HG02840 (cell line): ENCODE results near the gene UVRAG.

Experiments
- ATAC-seq: cut with Tn5 transposase; IDR thresholded peaks from one replicate; pipeline ENCODE4 v1.9.1; 2021; ENCODE audit warnings: mild to moderate bottlenecking, moderate library complexity, moderate number of reproducible peaks; ENCODE audit not compliant: unreplicated experiment, low FRiP score

The UVRAG gene

DNA sequence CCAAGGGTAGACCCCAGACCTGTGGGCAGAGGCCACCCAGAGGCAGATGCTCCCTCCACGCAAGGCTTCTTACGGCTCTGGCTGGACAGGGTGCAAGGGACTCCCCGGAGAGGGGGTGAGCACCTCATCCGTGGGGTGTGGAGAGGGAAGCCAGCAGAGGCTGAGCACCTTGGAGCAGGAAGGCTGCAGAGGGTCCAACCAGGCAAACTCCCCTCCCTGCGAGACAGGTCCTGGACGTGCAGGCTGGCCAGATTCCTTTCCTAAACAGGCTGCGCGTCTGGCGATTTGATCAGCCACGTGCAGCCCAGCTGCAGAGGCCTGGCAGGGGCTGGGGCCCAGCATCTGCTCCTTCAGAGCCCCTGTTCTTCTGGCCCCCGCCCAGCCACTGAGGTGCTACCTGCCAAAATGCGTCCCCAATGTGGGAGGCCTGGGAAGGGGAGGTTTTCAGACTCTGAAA, 342.0 kb downstream of the UVRAG start:
- no peak for ATAC-seq

DNA sequence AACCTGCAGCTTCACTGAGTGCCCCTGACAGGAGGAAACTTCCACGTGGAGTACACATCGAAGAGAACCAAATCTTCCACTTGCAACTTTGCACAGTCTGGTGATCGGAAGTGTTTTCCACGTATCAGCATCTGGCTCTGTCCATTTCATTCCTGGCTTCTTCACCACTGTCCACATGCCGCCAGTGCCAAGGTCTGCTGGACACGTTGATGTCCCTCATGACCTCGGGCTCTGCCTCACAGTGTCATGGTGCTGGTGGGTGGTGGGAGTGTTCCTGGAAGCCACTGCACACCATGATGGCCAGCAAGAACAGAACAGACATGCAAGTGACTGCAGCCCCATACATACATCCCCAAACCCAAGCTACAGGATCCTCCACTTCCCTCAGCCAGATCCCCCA, 342.9 kb downstream of the UVRAG start:
- no peak for ATAC-seq

DNA sequence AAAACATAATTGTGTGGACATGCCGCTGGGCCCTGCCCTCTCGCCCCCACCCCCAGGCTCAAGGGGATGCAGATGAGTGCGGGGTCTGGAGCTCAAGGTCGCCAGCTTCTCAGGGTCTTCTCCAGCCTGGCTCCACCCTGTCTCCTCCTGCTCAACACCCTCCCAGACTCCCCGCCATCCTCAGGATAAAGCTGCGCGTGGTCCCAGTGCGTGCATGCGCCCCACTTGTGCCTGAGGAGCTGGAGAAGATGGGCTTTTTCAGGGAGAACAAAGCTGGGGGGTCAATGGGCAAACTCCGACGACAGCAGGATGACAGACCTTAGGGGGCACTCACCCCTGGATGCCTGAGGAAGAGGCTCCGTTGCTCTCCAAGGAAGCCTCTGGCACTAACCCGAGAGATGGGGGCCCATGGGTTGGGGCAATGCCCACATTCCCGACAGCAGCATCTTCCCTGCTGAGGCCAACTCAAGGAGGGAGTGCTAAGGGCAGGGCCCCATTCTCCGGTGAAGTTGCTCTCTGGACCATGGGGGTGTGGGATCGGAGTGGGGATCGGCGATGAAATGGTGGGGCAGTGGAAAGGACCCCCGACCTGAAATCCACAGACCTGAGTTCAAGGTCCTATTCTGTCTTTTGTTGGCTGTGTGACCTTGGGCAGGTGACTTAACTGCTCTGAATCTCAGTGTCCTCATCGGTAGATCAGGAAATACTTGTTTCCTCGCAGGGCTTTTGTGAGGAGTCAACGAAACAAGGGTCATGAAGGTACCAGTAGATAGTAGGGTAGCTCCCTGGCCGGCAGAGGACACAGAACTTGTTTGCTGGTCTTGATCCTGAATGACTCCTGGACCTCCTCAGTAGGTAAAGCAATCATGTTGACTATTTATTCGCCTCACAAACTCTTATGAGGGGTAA, 343.6 kb downstream of the UVRAG start:
- no peak for ATAC-seq

DNA sequence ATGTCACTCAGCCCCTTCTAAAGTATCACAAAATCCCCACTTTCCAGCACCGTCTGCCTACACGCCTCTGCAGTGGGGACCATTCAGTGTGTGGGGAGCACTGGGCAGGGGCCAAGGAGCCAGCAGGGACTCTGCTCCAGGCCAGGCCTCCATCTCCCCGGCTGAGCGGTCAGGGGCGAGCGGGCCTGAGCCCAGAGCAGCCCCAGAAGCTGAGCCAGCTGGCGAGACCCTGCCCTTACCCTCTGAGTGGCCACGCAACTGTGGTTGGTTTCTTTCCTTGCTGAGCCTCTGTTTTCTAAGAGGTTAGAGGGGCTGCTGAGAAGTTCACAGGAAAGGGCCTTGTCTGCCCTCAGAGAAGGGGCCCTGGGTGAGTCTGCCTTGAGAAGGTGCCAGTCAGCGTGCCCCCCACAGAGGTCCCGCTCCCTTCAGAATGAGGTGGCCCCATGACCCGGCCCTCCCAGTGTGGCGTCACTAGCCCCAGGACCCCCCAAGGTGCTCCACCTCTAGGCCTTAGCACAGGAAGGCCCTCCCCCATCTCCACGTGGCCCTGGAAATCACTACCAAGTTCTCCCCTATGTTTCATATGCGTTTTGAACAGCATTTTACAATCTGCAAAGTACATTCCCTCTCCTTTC, 344.4 kb downstream of the UVRAG start:
- no peak for ATAC-seq

DNA sequence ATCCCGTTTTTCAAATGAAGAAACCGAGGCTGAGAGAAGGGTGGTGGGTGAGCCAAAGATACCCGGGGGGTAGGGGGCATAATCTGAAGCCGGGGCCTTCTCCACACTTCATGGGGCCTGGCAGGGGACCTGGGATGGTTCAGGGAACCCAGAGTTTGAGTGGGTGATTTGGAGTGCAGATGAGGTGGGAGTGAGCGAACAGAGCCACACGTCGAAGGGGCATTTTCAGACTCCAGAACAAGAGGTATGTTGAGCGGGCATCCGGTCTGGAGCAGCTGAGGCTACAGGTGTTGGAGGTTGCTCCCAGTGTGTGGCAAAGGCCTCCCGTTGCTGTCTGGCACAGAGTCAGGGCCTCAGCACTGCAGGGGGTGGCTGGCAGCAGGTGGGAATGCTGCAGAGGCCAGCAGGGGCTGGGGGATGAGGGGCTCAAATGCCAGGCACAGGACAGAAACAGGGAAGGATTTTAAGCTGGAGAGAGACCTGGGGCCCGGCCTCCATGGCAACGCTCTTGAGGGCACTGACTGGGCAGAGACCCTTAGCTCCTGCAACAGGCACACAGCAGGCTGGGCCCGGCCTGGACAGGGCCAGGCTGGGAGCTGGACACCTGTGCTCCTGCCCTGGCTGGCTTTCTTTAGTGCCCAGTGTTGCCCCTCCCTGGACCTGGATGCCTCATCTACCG, 345.1 kb downstream of the UVRAG start:
- ATAC-seq = no peak

DNA sequence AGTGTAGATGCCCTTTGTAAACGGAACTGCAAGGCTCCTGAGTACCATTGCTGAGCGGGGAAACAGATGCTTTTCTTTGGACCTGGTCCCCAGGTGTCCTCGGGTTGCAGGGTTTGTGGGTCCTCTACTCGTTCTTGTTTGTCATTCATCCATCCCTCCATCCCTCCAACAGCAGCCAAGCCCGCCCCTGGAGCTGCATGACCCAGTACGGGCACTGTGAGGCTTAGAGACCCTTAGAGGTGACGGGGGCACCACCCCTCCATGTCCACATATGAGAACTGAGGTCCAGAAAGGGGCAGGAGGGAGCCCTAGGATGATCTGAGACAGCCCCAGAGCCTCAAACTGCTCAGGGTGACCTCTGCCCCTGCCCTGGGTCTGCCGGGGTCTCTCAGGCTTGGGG, 345.8 kb downstream of the UVRAG start:
- no peak for ATAC-seq

DNA sequence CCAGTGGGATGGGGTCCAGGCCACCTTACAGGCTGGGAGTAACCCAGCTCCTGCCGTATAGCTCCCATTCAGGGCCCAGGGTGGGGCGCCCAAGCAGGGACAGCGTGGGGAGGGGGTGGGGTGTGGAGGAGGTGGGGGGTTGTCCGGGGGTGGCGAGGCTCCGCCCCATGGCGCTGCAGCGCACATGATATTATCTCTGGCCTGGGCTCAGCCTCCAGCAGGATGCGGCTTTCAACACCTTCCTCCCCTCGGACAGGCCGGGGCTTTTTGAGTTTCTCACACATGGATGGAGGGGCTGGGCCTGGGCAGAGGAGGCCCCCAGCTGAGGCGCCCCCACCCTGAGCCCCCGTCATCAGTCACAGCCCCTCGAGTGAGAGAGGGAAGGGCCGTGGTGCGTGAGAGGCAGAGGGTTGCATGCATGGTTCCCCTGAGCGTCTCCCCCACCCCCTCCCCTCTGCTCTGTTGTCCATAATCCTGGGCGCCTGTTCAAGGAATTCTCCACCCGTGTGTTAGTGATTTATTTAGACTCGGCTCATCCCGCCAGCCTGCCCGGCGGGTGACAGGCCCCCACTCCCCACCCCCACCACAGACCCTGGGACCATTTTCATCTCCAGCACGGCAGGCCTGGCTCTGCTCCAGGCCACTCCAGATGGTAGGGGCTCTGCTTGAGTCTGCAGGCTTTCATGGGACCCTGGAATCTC, 346.4 kb downstream of the UVRAG start:
- no peak for ATAC-seq

DNA sequence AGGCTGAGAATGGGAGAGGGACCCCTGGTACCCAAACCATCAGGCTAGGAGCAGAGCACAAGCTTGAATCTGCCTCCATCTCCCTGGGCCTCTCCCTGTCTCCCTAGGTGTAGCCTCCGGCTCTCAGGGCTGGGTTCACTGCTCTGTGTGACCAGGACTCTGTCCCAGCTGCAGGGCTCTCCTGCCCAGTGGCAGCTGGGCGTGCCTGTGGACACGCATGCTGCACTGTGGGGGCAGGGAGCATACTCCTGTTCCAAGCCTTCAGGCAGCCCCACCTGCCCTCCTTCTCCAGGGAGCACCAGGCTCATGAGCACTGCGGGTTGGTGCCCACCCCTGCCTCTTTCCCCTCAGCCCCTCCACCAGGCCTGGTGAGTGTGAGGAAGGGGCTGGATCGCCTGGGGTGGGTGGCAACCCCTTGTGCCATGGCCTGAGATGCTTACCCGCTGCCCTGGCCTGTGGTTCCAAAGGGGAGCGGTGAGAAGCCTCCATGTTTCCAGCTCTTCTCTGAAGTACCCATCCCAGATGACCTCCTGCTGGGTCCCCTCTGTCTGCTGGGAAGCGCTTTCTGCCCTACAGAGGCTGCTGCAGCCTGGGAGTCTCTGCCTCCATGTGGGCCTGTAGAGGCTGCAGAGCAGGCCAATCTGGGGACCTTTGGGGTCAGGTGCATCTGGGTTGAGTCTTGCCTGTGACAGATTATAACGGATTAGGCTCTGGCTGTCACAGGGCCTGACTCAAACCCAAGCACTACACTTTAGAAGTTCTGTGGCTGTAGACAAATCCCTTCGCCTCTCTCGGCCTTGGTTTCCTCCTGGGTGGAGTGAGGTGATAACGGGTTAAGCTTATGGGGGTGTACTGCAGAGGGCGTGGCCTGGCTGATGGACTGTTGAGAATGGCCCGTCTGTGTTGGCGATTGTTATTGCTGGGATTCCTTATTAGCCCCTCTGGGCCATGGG, 347.6 kb downstream of the UVRAG start:
- ATAC-seq = no peak

DNA sequence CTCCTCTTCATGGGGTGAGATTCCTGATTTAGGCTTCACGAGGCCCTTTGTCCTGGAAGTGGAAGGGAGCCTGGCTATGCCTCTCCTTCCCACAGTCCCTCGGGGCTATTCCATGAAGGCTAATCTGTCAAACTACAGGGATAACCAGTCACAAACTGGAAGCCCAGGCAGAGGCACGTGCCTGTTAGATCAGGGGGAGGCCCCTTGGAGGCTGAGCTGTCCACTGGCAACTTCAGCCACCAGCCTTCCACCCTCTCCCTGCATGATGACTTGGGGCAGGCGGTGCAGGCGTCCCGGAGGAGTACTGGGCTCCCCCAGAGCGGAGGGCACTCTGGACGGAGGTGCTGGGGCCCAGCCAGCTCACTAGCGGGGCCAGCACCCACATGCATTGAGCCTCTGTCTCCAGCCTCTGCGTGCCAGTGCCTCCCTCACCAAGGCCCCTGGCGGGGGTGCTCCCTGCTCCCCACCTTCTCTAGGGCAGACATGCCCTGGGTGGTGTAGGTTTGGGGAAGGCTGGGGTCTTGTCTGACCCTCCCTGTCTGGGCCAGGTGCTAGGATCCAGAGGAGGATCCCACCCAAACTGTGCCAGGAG, 348.4 kb downstream of the UVRAG start:
- ATAC-seq = no peak

DNA sequence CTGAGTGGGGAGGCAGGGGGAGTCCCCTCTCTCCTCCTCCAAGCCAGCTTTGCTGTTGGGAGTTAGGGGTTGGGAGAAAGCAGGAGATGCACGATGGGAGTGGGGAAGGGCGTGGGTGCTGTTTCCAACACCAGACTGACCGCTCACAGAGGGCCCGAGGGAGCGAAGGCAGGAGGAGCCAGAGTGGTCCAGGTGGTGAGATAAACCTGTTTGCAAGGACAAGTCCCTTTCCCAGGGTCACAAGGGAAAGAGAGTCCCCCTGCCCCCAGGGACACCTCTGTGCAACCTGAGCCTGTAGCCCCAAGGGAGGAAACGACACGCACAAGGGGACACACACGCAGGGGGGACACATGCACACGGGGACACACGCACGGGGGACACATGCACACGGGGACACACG, 349.1 kb downstream of the UVRAG start:
- ATAC-seq = no peak

DNA sequence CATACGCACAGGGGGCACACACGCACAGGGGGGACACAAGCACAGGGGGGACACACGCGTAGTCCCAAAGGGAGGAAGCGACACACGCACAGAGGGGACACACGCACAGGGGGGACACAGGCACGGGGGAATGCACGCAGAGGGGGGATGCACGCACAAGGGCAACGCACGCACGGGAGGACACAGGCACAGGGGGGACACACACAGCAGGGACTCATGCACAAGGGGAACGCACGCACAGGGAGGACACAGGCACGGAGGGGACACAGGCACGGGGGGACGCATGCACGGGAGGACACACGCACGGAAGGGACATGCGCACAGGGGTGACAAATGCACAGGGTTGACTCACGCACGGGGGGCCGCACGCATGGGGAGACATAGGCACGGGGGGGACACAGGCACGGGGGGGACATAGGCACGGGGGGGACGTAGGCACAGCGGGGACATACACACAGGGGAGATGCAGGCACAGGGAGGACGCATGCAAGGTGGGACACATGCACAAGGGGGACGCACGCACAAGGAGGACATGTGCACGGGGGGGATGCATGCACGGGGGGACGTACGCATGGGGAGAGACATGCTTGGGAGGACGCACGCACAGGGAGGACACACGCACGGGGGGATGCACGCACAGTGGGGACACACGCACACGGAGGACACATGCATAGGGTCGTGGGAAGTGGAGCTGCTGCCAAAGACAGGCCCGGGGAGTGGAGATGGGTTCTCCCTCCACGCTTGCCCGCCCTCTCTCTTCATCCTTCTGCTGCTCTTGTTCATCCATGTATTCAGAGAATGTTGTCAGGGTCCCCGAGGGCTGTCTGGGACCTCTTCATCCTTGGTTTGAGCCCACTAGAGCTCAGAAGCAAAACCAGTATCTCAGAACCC, 350.1 kb downstream of the UVRAG start:
- ATAC-seq = no peak

DNA sequence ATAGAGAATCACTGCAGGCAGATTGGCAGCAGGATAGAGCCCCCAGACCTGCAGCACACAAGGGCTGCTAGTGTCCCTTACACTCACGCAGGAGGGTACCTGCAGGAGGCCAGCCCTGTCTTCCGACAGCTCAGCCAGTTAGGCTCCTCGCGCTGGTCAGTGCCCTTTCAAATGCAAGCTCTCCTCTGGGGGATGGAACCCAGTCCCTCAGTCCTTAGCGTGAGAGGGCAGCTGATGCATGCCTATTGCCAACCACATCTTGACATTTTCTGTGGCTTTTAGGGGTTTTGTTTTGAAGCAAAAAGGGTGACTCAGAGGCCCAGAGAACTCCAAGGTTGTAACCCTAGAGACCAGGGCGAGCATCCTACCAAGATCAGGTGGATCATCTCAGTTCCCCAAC, 351.3 kb downstream of the UVRAG start:
- ATAC-seq = no peak

DNA sequence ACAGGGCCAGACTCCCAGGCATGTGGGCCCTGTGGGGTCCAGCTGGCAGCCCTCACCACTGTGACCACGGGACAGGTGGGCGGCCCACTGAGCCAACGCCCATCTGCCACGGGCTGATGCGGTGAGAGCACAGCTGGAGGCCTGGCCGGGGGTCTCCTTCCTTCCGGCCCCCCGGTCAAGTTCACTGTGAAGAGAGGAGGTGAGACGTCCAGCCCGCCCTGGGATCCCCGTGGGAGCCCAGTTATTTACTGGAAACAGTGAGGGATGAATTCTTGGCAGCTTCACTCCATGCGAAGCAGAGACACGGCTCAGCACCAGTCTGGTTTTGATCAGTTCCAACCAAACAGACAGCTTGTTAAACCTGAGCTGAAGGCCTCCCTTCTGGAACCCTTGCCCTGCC, 352.6 kb downstream of the UVRAG start:
- no peak for ATAC-seq

DNA sequence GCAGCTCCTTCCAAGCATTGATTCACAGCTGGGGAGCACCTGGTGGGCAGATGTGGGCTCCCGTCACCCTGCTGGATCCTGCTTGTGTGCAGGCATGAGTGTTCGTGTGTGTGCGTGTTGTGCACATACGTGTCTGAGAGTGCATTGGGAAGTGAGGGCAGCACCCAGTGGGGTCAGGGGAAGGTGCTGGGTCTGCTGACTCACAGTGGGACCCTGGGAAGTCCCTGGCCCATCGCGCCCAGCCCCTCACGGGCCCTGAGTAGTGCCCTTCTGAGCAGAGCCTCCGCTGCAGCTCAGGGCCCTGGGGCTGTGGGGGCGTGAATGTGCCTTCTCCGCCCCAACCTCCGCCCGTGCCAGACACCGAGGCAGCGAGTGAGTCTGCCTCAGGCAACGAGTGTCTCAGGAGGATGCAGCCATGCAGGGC, 354.5 kb downstream of the UVRAG start:
- ATAC-seq = no peak

DNA sequence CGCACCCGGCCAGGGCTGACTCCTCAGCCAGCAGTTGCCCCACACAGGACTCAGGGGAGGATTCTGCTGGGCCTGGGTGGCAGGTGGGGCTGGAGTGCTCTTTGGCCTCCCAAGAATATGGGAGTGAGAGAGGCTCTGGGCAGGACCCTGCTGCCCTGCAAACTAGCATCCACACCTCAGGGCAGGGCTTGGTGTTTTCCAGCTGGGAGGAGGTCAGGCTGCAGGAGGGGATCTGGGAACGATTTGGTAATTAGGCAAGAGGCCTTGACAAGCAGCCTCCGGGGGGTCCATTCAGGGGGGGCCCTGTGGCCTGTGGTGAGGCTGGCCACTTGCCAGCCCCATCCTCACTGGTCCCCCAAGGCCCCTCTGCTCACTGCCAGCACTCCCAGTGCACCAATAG, 355.5 kb downstream of the UVRAG start:
- no peak for ATAC-seq

DNA sequence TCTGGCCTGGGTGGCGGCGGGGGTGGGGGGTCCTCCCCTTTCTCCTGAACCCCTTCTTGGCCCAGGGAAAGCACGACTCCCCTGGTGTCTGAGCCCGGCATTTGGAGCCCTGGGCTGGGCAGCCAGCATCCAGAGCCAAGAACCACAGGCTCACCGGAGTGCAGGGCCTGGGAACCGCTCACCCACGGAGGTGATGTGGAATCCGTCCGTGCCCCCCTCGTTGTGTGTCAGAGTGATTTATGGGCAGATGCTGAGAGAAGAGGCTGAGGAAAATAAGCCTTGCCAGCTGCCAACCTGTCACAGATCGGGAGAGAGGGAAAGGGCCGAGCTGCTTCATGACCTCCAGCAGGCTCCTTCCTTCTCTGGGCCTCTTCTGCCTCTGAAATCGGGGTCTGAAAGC, 357.6 kb downstream of the UVRAG start:
- ATAC-seq = no peak

DNA sequence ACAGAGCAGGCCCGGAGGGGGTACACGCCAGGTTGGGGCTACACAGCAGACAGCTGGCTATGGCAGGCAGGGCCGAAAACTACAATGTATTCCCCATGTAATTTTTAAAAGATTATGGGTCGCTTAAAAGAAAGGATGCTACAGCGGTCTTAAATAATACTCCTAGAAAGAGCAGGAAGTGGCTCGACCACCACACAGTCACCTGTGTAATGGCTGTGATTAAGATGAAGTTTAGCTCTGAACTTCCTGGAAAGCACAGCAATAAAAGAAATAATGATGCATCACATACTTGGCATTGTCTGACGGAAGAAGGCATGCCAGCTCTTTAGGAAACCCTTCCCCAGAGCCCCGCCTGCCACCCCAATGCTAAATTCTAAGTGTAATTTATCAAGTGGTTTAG, 358.7 kb downstream of the UVRAG start:
- no peak for ATAC-seq

DNA sequence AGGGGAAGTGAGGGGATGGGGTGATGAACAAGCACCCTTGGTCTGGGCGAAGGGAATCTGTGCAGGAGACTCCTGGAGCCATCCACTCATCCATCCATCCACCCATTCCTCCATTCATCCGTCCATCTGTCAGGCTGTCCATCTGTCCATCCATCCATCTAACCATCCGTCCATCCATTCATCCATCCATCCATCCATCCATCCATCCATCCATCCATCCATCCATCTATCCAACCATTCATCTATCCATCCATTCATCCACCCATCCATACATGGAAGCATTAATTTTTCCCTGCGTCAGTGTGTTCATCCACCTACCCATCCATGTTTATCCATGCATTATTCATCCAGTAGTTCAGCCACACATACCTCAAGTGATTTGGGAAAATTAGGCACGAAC, 359.3 kb downstream of the UVRAG start:
- no peak for ATAC-seq
